ELR (cell line): ENCODE data around the gene FGG.

Experiments used
- DNase-seq: peaks from one replicate; pipeline ENCODE4 v3.0.0-alpha.2; 2015; ENCODE audit warnings: low read depth

Gene FGG

GRCh38 chr4:154585369-154586018 lies 27.0 kb downstream of the FGG start:
- DNase-seq = no peak

- DNase-seq = no peak
Measured at GRCh38 chr4:154584259-154584658, 28.2 kb downstream of the FGG start.

GRCh38 chr4:154583677-154584076 lies 28.8 kb downstream of the FGG start:
- DNase-seq = no peak

- DNase-seq = no peak
Measured at GRCh38 chr4:154583230-154583629, 29.2 kb downstream of the FGG start.

- no peak for DNase-seq
Measured at GRCh38 chr4:154582723-154583122, 29.7 kb downstream of the FGG start.

- DNase-seq = no peak
Measured at GRCh38 chr4:154579927-154580326, 32.5 kb downstream of the FGG start.

- no peak for DNase-seq
Measured at GRCh38 chr4:154578919-154579318, 33.5 kb downstream of the FGG start.

- DNase-seq = no peak
Measured at GRCh38 chr4:154577324-154577723, 35.1 kb downstream of the FGG start.

- no peak for DNase-seq
Measured at GRCh38 chr4:154574311-154574710, 38.1 kb downstream of the FGG start.

GRCh38 chr4:154573190-154573870 lies 39.1 kb downstream of the FGG start:
- no peak for DNase-seq

GRCh38 chr4:154569584-154569983 lies 42.9 kb downstream of the FGG start:
- no peak for DNase-seq

- DNase-seq = no peak
Measured at GRCh38 chr4:154569028-154569427, 43.4 kb downstream of the FGG start.

- DNase-seq = peak; percentile 9
Measured at GRCh38 chr4:154566639-154567204, 45.7 kb downstream of the FGG start.

- no peak for DNase-seq
Measured at GRCh38 chr4:154565704-154566103, 46.8 kb downstream of the FGG start.

- no peak for DNase-seq
Measured at GRCh38 chr4:154564311-154564710, 48.1 kb downstream of the FGG start.

GRCh38 chr4:154562697-154563254 lies 49.7 kb downstream of the FGG start, which contains the start of gene FGB:
FGB (plus strand) TSS chr4:154563011; CDS start chr4:154563019, 8 bp downstream.
- no peak for DNase-seq

- peak; percentile 72 for DNase-seq
Measured at GRCh38 chr4:154560824-154561231, 51.6 kb downstream of the FGG start.

- DNase-seq = no peak
Measured at GRCh38 chr4:154560419-154560801, 52.0 kb downstream of the FGG start.

GRCh38 chr4:154559494-154560418 lies 52.7 kb downstream of the FGG start:
- peak; percentile 67 for DNase-seq

GRCh38 chr4:154559141-154559493 lies 53.3 kb downstream of the FGG start:
- no peak for DNase-seq
